ENCODE results near the gene FAM20A. TPM values are rescaled to one million over a fixed set of nuclear protein-coding genes. Genes with fewer than 3 reads are reported as not detected.

The FAM20A gene
- total RNA-seq, 3 donors from 2014 or later: 6.2 to 28.8 (median 11.3) TPM

DNA sequence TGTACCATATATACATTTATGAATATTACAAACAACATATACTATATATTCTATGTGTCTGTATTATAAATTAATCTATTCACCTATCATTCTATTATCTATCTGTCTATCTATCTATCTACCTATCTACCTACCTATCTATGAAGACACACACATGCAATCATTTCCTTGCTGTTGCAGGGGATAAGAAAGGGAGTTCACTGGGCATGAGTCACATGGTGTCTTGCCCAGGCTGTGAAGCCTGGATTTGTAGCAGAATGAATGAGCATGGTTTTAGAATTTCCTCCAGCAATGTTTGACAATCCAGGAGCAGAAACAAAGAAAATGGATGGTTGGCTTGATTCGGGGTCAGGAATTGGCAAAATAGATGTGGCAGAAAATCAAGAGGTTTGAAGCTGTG lies 23.2 kb upstream of the FAM20A start:
- no peak for TF ChIP-seq POLR2AphosphoS5 (IDR thresholded peaks at IDR 0.05)
- no peak for TF ChIP-seq POLR2A (IDR thresholded peaks at IDR 0.05)
- TF ChIP-seq, protein P1, sequence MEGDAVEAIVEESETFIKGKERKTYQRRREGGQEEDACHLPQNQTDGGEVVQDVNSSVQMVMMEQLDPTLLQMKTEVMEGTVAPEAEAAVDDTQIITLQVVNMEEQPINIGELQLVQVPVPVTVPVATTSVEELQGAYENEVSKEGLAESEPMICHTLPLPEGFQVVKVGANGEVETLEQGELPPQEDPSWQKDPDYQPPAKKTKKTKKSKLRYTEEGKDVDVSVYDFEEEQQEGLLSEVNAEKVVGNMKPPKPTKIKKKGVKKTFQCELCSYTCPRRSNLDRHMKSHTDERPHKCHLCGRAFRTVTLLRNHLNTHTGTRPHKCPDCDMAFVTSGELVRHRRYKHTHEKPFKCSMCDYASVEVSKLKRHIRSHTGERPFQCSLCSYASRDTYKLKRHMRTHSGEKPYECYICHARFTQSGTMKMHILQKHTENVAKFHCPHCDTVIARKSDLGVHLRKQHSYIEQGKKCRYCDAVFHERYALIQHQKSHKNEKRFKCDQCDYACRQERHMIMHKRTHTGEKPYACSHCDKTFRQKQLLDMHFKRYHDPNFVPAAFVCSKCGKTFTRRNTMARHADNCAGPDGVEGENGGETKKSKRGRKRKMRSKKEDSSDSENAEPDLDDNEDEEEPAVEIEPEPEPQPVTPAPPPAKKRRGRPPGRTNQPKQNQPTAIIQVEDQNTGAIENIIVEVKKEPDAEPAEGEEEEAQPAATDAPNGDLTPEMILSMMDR (IDR thresholded peaks at IDR 0.05): no peak

DNA sequence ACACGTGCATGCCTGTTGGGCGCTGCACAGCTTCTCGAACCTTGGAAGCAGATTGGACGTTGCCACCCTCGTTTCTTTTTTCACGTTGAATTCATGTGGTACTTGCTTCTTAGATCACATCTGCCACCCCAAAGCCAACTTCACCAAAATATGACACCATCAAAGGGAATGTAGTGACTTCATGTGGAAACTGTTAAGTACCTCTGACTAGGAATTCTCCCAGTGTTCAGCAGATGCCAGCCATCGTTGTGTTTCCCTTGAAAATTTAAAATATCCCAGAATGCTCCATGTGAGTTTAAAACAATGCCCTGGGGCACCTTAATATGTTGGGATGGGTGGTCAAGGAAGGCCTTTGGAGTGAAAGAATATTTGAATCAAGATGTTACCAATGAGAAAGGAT lies 22.6 kb upstream of the FAM20A start:
- H3K9me3 ChIP-seq: no peaks in the 10 kb centered on the region
- no peaks in the 10 kb centered on the region for H3K27me3 ChIP-seq
- no peak for DNase-seq (ENCODE audit: low spot score in 2 of 2)
- H3K4me1 ChIP-seq: no peaks in the 10 kb centered on the region
- TF ChIP-seq POLR2A (IDR thresholded peaks at IDR 0.05): no peak
- TF ChIP-seq POLR2AphosphoS5 (IDR thresholded peaks at IDR 0.05): no peak
- TF ChIP-seq, protein P1 (IDR thresholded peaks at IDR 0.05): no peak
- no peak overlapping the region for H3K4me3 ChIP-seq
- H3K27ac ChIP-seq: no peak overlapping the region
- intact Hi-C loops (cut with DNase I; ENCODE audit: low total_unique reads): loop anchor here (5.0 kb wide), 1 partner anchor 133 kb away; no protein-coding TSS in a partner anchor
- H3K36me3 ChIP-seq: no peaks in the 10 kb centered on the region

More for the DNA sequence above, 23.2 kb upstream of the FAM20A start:
- no peaks in the 10 kb centered on the region for H3K4me1 ChIP-seq
- DNase-seq (ENCODE audit: low spot score in 2 of 2): no peak
- no peak overlapping the region for H3K4me3 ChIP-seq
- H3K27ac ChIP-seq: no peak overlapping the region
- H3K9me3 ChIP-seq: no peaks in the 10 kb centered on the region
- intact Hi-C loops (cut with DNase I; ENCODE audit: low total_unique reads): loop anchor here (5.0 kb wide), 1 partner anchor 133 kb away; no protein-coding TSS in a partner anchor
- no peaks in the 10 kb centered on the region for H3K27me3 ChIP-seq
- no peaks in the 10 kb centered on the region for H3K36me3 ChIP-seq

DNA sequence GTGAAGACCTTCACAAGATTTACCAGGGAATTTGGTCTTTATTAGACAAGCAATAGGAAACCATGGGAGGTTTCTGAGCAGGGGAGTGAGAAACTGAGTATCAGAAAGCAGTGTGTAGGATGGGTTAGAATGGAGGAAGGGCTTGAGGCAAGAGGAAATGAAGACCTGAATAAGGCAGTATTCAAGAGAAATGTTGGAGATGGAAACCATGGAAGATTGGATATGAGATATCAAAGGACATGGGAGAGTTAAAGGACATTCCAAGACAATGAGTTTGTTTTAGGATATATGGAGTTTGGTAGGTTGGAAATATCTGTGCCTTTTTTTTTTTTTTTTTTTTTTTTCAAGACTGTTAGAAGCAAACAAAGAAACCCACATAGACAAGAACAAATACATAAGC lies 21.3 kb upstream of the FAM20A start:
- intact Hi-C loops (cut with DNase I; ENCODE audit: low total_unique reads): loop anchor here (5.0 kb wide), 1 partner anchor 135 kb away; no protein-coding TSS in a partner anchor
- Histone ChIP-seq H3K4me3 (no peak overlapping the region), H3K27ac (no peak overlapping the region), H3K4me1 (no peaks in the 10 kb centered on the region), H3K36me3 (no peaks in the 10 kb centered on the region), H3K9me3 (no peaks in the 10 kb centered on the region), H3K27me3 (no peaks in the 10 kb centered on the region)
- no peak for DNase-seq (ENCODE audit: low spot score in 2 of 2)
- TF ChIP-seq, protein P1 (IDR thresholded peaks at IDR 0.05): no peak
- TF ChIP-seq POLR2AphosphoS5 (IDR thresholded peaks at IDR 0.05) (no peak), POLR2A (IDR thresholded peaks at IDR 0.05) (no peak)

DNA sequence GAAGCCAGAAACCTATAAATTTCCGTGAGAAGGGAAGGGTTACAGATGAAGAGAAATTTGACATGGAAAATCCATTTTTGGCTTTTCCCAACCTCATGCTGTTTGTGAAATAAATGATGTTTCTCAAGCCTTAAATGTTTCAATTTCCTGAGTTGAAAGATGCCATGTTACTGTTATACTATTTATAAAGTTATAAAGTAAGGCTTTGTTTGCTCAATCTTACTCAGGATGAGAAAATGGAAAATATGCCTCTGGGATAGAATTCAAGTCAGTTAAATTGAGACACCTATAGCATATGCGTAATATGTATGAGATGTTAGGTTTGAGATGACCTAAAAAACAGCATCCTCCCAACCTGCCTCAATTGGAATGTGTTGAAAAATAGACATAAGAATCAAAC lies 19.9 kb upstream of the FAM20A start:
- no peak overlapping the region for H3K27ac ChIP-seq
- H3K4me3 ChIP-seq: no peak overlapping the region
- no peak for DNase-seq (ENCODE audit: low spot score in 2 of 2)
- no peaks in the 10 kb centered on the region for H3K27me3 ChIP-seq
- H3K4me1 ChIP-seq: no peaks in the 10 kb centered on the region
- no peak for TF ChIP-seq POLR2AphosphoS5 (IDR thresholded peaks at IDR 0.05)
- TF ChIP-seq, protein P1 (IDR thresholded peaks at IDR 0.05): no peak
- TF ChIP-seq POLR2A (IDR thresholded peaks at IDR 0.05): no peak
- intact Hi-C loops (cut with DNase I; ENCODE audit: low total_unique reads): loop anchor here (5.0 kb wide), 1 partner anchor 136 kb away; no protein-coding TSS in a partner anchor
- H3K9me3 ChIP-seq: no peaks in the 10 kb centered on the region
- H3K36me3 ChIP-seq: no peaks in the 10 kb centered on the region

DNA sequence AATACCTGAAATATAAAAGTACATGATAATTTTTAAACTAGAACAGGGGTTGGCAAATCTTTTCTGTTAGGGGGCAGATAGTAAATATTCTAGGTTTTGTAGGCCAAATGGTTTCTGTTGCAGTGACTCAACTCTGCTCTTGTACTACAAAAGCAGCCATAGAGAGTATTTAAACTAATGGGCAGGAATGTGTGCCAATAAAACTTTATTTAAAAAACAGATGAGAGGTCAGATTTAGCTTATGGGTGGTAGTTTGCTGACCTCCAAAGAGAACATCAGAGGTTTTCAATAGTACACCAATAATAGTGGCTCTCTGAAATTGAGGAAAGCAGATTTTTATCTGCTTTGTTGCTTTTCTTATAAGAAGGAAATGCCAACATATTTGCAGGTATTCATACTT lies 15.2 kb upstream of the FAM20A start:
- Histone ChIP-seq H3K4me1 (no peaks in the 10 kb centered on the region), H3K27me3 (no peaks in the 10 kb centered on the region), H3K4me3 (no peak overlapping the region), H3K36me3 (no peaks in the 10 kb centered on the region), H3K27ac (no peak overlapping the region), H3K9me3 (no peaks in the 10 kb centered on the region)
- DNase-seq (ENCODE audit: low spot score in 2 of 2): no peak
- intact Hi-C loops (cut with DNase I; ENCODE audit: low total_unique reads): no loop called here
- TF ChIP-seq, protein P1 (IDR thresholded peaks at IDR 0.05): no peak
- TF ChIP-seq POLR2A (IDR thresholded peaks at IDR 0.05): no peak
- TF ChIP-seq POLR2AphosphoS5 (IDR thresholded peaks at IDR 0.05): no peak
